Caco-2 (cell line): ENCODE data around the gene FAM90A1. TPM values are rescaled to one million over a fixed set of nuclear protein-coding genes. Genes with fewer than 3 reads are reported as not detected.
"Not testable (repeated sequence)": the region's sequence is repeated elsewhere in the genome, so short reads cannot be mapped to it uniquely, and the experiment has no call there.

ENCODE experiments used
- BruUV-seq: library from RNA; stranded (reverse); fragments of 400-500 nt; replicated peaks from 2 replicates; lab custom pipeline; 2021; lab: Mats Ljungman, UMichigan
- CTCF ChIA-PET: fragments of 300-600 bp; sonication (Branson Sonifier 250); formaldehyde crosslinking; loops from one replicate; lab custom pipeline; 2022; ENCODE audit warnings: antibody characterized with exemption; lab: Charles Lee
- POLR2A ChIA-PET: fragments of 300-600 bp; sonication (Branson Sonifier 250); formaldehyde crosslinking; loops from one replicate; lab custom pipeline; 2022; ENCODE audit warnings: antibody characterized with exemption; lab: Charles Lee
- DNase-seq, 2 experiments: peaks; one replicate each; pipeline versions ENCODE4 v3.0.0 to v3.0.0-alpha.2; 2020 to 2022
- H3K27me3 ChIP-seq: replicated peaks from 2 replicates; pipeline ENCODE4 v1.6.0; 2011; ENCODE audit warnings: low read length; ENCODE audit not compliant: control insufficient read depth, insufficient read depth
- H3K36me3 ChIP-seq: 2 replicates; pipeline ENCODE4 v1.5.1; 2011; ENCODE audit warnings: low read length; ENCODE audit not compliant: control insufficient read depth, insufficient read depth
- H3K4me1 ChIP-seq: fragments of 250-450 bp; sonication (Bioruptor Pico); 2 replicates; pipeline ENCODE4 v1.5.1; 2020; ENCODE audit warnings: mild to moderate bottlenecking
- H3K4me3 ChIP-seq: 2 replicates; pipeline ENCODE4 v1.5.1; 2011; ENCODE audit warnings: low read depth, mild to moderate bottlenecking, control low read depth, low read length
- H3K9me3 ChIP-seq: fragments of 250-450 bp; sonication (Bioruptor Pico); 2 replicates; pipeline ENCODE4 v1.5.1; 2020; ENCODE audit warnings: mild to moderate bottlenecking, moderate library complexity
- H3K27ac Mint-ChIP-seq: one replicate; pipeline ENCODE4 v1.8.0; 2022; ENCODE audit warnings: mixed read lengths; ENCODE audit not compliant: unreplicated experiment
- H3K27me3 Mint-ChIP-seq: one replicate; pipeline ENCODE4 v1.8.0; 2022; ENCODE audit warnings: mixed read lengths; ENCODE audit not compliant: insufficient read depth, unreplicated experiment
- H3K36me3 Mint-ChIP-seq: one replicate; pipeline ENCODE4 v1.8.0; 2022; ENCODE audit warnings: mild to moderate bottlenecking, mixed read lengths; ENCODE audit not compliant: insufficient read depth, unreplicated experiment
- H3K4me1 Mint-ChIP-seq: one replicate; pipeline ENCODE4 v1.8.0; 2022; ENCODE audit warnings: low read depth, mixed read lengths; ENCODE audit not compliant: unreplicated experiment
- H3K4me3 Mint-ChIP-seq: one replicate; pipeline ENCODE4 v1.8.0; 2022; ENCODE audit warnings: mild to moderate bottlenecking, moderate library complexity, mixed read lengths; ENCODE audit not compliant: unreplicated experiment
- H3K9me3 Mint-ChIP-seq: one replicate; pipeline ENCODE4 v1.8.0; 2022; ENCODE audit warnings: mixed read lengths; ENCODE audit not compliant: unreplicated experiment
- CTCF ChIP-seq, 2 experiments: fragments of 200-600 bp in 1 of 2; IDR thresholded peaks; 1 replicate in 1 of 2; 2 replicates in 1 of 2; pipeline versions ENCODE4 v1.5.1 to v1.8.0; 2011 to 2022; ENCODE audit warnings: antibody characterized with exemption in 1 of 2, control low read depth in 1 of 2, inconsistent platforms in 1 of 2, low read depth in 1 of 2, low read length in 1 of 2, mild to moderate bottlenecking in 1 of 2, moderate library complexity in 1 of 2; ENCODE audit not compliant: insufficient read depth in 1 of 2, severe bottlenecking in 1 of 2, unreplicated experiment in 1 of 2
- intact Hi-C: fragments of 100-400 bp; cut with micrococcal nuclease; formaldehyde crosslinking; loops from one replicate; pipeline ENCODE4 v1.10.0; 2022; ENCODE audit not compliant: unreplicated experiment
- total RNA-seq: library from RNA; stranded (reverse); gene quantifications from 2 replicates; pipeline ENCODE4 v1.2.3, GENCODE V29; 2022

Gene FAM90A1
- total RNA-seq, 1 experiment from 2014 or later: 0.34 TPM

- H3K27ac Mint-ChIP-seq, DNase-seq, POLR2A ChIA-PET, H3K4me1 Mint-ChIP-seq, BruUV-seq, intact Hi-C loops, CTCF ChIA-PET, H3K9me3 Mint-ChIP-seq, H3K27me3 Mint-ChIP-seq, H3K27me3 ChIP-seq, H3K9me3 ChIP-seq, H3K4me1 ChIP-seq, H3K36me3 Mint-ChIP-seq, H3K36me3 ChIP-seq: not testable (repeated sequence)
- peak overlapping the region; percentile 21 for H3K4me3 Mint-ChIP-seq
- peak overlapping the region; percentile 2; the same call in 1 of the 2 replicates for H3K4me3 ChIP-seq
Measured at GRCh38 chr12:8227732-8228077, 287 bp upstream of the FAM90A1 start.

- Mint-ChIP-seq H3K4me3 (no peak overlapping the region), H3K9me3 (no peaks in the 10 kb centered on the region), H3K4me1 (no peaks in the 10 kb centered on the region), H3K36me3 (no peaks in the 10 kb centered on the region), H3K27ac (no peak overlapping the region), H3K27me3 (peaks cover 5% of the 10 kb centered on the region)
- DNase-seq: no peak
- ChIA-PET POLR2A (no interaction called here), CTCF (interaction anchor here (0.6 to 0.7 kb wide), 3 partner anchors 9 to 1542 kb away, joined by 5 to 8 read pairs (median 6); no protein-coding TSS in a partner anchor)
- no peaks in the 10 kb centered on the region for H3K4me1 ChIP-seq
- TF ChIP-seq CTCF (IDR thresholded peaks at IDR 0.05; ENCODE audit: insufficient read depth in 1 of 2, low read depth in 1 of 2, low read length in 1 of 2, severe bottlenecking in 1 of 2, unreplicated experiment in 1 of 2): no peak
- peaks cover 3% of the 10 kb centered on the region; the same call in 1 of the 2 replicates for H3K9me3 ChIP-seq
- H3K4me3 ChIP-seq: no peak overlapping the region
- no peaks in the 10 kb centered on the region for H3K36me3 ChIP-seq
- no peaks in the 10 kb centered on the region for H3K27me3 ChIP-seq
- BruUV-seq: no TSS peak
- intact Hi-C loops: no loop called here
Measured at GRCh38 chr12:8226355-8226754, 1.1 kb downstream of the FAM90A1 start.

GRCh38 chr12:8224782-8225181, 2.6 kb downstream of the FAM90A1 start:
- H3K27ac Mint-ChIP-seq, H3K4me1 Mint-ChIP-seq, H3K4me3 Mint-ChIP-seq, intact Hi-C loops, POLR2A ChIA-PET, H3K9me3 Mint-ChIP-seq, DNase-seq, H3K4me3 ChIP-seq, BruUV-seq, H3K27me3 ChIP-seq, H3K9me3 ChIP-seq, H3K36me3 Mint-ChIP-seq, H3K36me3 ChIP-seq, H3K27me3 Mint-ChIP-seq, H3K4me1 ChIP-seq, CTCF ChIA-PET: not testable (repeated sequence)

- H3K27ac Mint-ChIP-seq, DNase-seq, H3K27me3 ChIP-seq, H3K4me3 Mint-ChIP-seq, H3K4me1 Mint-ChIP-seq, H3K4me1 ChIP-seq, intact Hi-C loops, H3K4me3 ChIP-seq, BruUV-seq, CTCF ChIA-PET, H3K9me3 Mint-ChIP-seq, H3K36me3 Mint-ChIP-seq, POLR2A ChIA-PET, H3K9me3 ChIP-seq, H3K36me3 ChIP-seq: not testable (repeated sequence)
- H3K27me3 Mint-ChIP-seq: peaks cover 15% of the 10 kb centered on the region
Measured at GRCh38 chr12:8223646-8224045, 3.8 kb downstream of the FAM90A1 start.

GRCh38 chr12:8222303-8222702, 5.1 kb downstream of the FAM90A1 start:
- intact Hi-C loops, H3K4me1 ChIP-seq, H3K27ac Mint-ChIP-seq, H3K27me3 ChIP-seq, H3K36me3 Mint-ChIP-seq, H3K4me3 ChIP-seq, H3K36me3 ChIP-seq, CTCF ChIA-PET, H3K9me3 Mint-ChIP-seq, H3K4me1 Mint-ChIP-seq, DNase-seq, BruUV-seq, H3K9me3 ChIP-seq, POLR2A ChIA-PET, H3K4me3 Mint-ChIP-seq: not testable (repeated sequence)
- peaks cover 15% of the 10 kb centered on the region for H3K27me3 Mint-ChIP-seq

GRCh38 chr12:8221844-8222243, 5.6 kb downstream of the FAM90A1 start:
- H3K36me3 ChIP-seq, H3K9me3 ChIP-seq, BruUV-seq, H3K27me3 ChIP-seq, H3K4me3 ChIP-seq, H3K4me1 ChIP-seq, H3K4me3 Mint-ChIP-seq, CTCF ChIA-PET, H3K27ac Mint-ChIP-seq, POLR2A ChIA-PET, H3K4me1 Mint-ChIP-seq, H3K9me3 Mint-ChIP-seq, H3K36me3 Mint-ChIP-seq, DNase-seq, intact Hi-C loops: not testable (repeated sequence)
- peaks cover 15% of the 10 kb centered on the region for H3K27me3 Mint-ChIP-seq
